DLD1 (cell line): ENCODE data around the gene C5AR1.
"Not testable (repeated sequence)": the region's sequence is repeated elsewhere in the genome, so short reads cannot be mapped to it uniquely, and the experiment has no call there.

Source experiments
- in situ Hi-C: cut with HindIII; loops from 2 replicates; pipeline ENCODE4 v1.10.0; 2017; ENCODE audit warnings: low sequenced_read_pairs

The C5AR1 gene

GRCh38 chr19:47363758-47364531 is 54.3 kb downstream of the C5AR1 start:
- in situ Hi-C loops = no loop called here

GRCh38 chr19:47365455-47365854 is 55.8 kb downstream of the C5AR1 start:
- in situ Hi-C loops = not testable (repeated sequence)

DNA sequence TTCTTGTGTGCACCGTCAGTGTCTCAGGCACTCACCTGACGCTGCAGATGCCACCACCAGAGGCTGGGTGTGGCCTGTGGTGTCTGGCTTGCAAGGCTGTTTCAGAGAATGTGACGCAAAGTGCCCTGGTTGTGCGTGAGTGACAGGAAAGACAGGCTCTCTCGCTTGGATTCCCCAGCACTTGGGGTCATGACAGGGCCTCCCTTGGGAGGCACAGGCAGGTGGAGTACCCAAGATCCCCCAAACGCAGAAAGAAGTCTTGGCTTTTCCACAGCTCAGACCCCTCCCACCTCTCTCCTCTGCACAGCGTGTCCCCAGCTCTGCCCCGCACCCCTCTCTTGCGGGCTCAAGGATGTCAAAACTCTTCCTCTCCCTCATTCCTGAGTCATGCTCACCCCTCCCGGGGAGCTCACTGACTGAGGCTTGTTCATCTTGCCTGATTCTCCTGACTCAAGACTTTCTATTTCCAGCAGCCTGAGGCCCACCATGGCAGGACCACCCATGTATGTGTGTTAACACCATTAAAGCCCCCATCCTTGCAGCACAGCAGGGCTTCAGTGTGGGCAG is 60.5 kb downstream of the C5AR1 start:
- in situ Hi-C loops = no loop called here

- in situ Hi-C loops = no loop called here
Measured at GRCh38 chr19:47371261-47371660, 61.6 kb downstream of the C5AR1 start.
